ENCODE measurements around the gene PRKCE.

PRKCE gene

GRCh38 chr2:46142546-46143428 is 491.3 kb downstream of the PRKCE start:
- no peak for DNase-seq (ENCODE audit: extremely low read depth, low read depth)
- no peak for TF ChIP-seq CTCF (IDR thresholded peaks at IDR 0.05; ENCODE audit: low read depth, low read length)

- DNase-seq (ENCODE audit: extremely low read depth, low read depth), result no peak
- TF ChIP-seq CTCF (IDR thresholded peaks at IDR 0.05; ENCODE audit: low read depth, low read length), result no peak
Measured at GRCh38 chr2:46143429-46144132, 492.1 kb downstream of the PRKCE start.

GRCh38 chr2:46144133-46144800 is 492.8 kb downstream of the PRKCE start:
- TF ChIP-seq CTCF (IDR thresholded peaks at IDR 0.05; ENCODE audit: low read depth, low read length), result no peak

GRCh38 chr2:46145017-46145416 is 493.5 kb downstream of the PRKCE start:
- no peak for DNase-seq (ENCODE audit: extremely low read depth, low read depth)
- TF ChIP-seq CTCF (IDR thresholded peaks at IDR 0.05; ENCODE audit: low read depth, low read length), result no peak

More at GRCh38 chr2:46144133-46144800, 492.8 kb downstream of the PRKCE start:
- no peak for DNase-seq (ENCODE audit: extremely low read depth, low read depth)

GRCh38 chr2:46145840-46146239 is 494.4 kb downstream of the PRKCE start:
- no peak for DNase-seq (ENCODE audit: extremely low read depth, low read depth)
- TF ChIP-seq CTCF (IDR thresholded peaks at IDR 0.05; ENCODE audit: low read depth, low read length), result no peak

- no peak for TF ChIP-seq CTCF (IDR thresholded peaks at IDR 0.05; ENCODE audit: low read depth, low read length)
Measured at GRCh38 chr2:46146866-46147502, 495.5 kb downstream of the PRKCE start.

More at GRCh38 chr2:46146866-46147502, 495.5 kb downstream of the PRKCE start:
- DNase-seq (ENCODE audit: extremely low read depth, low read depth), result no peak

Measured in AG09319 (cell line).